D341Med (cell line): ENCODE results near the gene ELFN1.

Source experiments
- DNase-seq: peaks from one replicate; pipeline ENCODE4 v3.0.0; 2012; ENCODE audit warnings: low spot score

Gene ELFN1

DNA sequence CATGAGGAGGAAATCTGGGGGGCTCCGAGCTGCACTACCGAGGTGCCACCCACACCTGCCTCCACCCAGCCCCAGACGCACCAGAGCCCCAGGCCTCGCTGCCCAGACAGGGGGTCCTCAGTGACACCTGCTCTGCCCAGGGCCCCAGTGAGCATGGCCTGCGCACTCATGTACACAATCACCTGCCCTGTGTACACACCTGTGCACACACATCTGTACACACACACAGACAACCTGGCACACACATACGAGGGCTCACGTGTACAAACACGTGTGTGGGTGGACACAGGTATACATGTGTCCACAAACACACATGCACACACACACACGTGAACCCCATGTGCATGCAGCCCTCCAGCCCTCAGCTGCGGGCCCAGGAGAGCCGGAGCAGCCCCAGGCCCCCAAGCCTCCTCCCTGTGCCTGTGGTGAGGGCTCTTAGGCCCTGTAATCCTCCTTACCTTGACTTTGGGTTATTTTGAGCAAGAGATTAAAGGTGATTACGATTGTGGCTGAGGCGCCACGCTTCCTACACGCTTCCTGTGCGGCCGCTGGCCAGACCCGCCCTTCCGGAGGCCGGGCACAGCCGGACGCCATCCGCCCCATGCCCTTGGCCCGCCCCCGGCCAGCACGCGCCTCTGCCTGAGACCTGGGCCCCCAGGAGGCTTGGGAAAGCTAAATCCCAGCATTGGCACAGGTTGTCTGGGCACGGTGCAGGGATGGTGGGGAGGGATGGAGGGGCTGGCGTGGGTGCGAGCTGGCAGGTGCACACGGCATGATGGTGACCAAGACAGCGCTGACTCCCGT is 71.9 kb downstream of the ELFN1 start:
- peak; percentile 93 for DNase-seq

DNA sequence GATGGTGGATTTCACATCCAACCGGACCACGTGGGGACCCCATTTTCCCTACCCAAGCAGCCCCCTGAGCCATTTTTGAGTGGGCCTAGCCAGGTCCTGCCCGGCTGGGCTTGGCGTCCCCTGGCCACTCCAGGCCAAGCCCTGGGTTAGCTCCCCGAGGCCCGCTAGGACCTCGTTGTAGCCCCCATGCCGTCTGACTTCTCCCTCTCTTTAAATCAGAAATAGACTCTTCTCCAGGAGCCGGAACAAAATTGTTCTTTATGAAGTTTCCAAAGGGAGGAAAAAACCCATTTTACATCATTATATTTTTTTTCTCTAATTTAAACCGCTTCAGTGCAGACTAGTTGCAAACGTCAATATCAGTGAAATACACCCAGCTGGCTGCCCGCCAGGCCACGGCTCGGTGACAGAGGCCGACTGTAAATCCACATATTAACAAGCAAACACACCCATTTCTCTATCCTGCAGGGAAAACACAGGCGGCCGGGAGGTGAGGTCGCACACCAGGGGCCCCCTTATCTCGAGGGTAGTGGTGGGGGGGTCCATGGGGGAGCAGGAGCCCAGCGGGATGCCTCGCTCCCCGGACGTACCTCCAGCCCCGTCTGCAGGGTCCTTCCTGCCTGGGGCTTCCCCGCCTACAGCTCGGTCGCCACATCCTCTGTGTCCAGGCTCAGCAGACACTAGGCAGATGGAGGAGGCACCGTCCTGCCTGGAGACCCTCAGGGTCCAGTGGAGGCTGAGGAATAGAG is 72.7 kb downstream of the ELFN1 start:
- peak; percentile 66 for DNase-seq

DNA sequence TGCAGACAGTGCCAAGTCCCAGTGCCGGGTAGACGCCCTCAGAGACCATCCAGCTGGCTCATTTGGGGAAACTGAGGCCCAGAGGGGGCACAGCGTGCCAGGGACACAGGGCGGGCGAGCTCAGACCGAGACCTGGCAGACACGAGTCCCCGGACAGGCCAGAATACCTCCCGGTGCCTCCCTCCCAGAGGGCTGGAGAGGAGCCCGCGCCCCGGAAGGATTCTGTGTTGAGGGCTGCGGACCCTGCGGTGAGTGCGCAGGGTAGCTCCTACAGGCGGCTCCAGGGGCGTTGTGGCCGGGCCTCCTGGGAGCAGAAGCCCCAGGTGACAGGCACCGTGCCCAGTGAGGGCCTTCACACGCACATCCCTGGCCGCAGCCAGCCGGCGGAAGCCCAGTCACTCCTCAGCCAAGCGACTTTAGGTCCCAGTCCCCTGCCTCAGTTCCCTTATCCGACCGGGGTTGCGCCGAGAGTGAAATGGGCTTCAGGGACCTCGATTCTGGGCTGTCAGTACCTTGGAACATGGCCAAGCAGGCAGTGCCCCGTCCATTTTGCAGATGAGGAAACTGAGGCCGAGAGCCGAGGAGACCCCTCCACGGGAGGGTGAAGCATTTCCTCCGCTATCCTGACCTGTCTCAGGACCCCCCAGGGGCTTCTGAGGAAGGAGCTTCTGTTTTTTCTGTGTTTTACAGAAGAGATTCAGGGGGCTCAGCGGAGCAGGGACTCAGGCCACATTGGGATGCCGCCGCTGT is 73.6 kb downstream of the ELFN1 start:
- DNase-seq: no peak

- DNase-seq: no peak
Measured at GRCh38 chr7:1744296-1745017, 74.4 kb downstream of the ELFN1 start.

DNA sequence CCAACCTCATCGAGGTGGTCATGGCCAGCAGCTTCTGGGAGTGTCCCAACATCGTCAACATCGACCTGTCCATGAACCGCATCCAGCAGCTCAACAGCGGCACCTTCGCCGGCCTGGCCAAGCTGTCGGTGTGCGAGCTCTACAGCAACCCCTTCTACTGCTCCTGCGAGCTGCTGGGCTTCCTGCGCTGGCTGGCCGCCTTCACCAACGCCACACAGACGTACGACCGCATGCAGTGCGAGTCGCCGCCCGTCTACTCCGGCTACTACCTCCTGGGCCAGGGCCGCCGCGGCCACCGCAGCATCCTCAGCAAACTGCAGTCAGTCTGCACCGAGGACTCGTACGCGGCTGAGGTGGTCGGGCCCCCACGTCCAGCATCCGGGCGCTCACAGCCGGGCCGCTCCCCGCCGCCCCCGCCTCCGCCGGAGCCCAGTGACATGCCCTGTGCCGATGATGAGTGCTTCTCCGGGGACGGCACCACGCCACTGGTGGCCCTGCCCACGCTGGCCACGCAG is 75.0 kb downstream of the ELFN1 start:
- no peak for DNase-seq

- no peak for DNase-seq
Measured at GRCh38 chr7:1745576-1746490, 75.8 kb downstream of the ELFN1 start.

DNA sequence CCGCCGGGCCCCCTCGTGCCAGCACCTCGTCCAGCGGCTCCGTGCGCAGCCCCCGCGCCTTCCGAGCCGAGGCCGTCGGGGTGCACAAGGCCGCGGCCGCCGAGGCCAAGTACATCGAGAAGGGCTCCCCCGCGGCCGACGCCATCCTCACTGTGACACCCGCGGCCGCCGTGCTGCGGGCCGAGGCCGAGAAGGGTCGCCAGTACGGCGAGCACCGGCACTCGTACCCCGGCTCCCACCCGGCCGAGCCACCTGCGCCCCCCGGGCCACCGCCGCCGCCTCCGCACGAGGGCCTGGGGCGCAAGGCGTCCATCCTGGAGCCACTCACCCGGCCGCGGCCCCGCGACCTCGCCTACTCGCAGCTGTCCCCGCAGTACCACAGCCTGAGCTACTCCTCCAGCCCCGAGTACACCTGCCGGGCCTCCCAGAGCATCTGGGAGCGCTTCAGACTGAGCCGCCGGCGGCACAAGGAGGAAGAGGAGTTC is 76.5 kb downstream of the ELFN1 start:
- DNase-seq: no peak

DNA sequence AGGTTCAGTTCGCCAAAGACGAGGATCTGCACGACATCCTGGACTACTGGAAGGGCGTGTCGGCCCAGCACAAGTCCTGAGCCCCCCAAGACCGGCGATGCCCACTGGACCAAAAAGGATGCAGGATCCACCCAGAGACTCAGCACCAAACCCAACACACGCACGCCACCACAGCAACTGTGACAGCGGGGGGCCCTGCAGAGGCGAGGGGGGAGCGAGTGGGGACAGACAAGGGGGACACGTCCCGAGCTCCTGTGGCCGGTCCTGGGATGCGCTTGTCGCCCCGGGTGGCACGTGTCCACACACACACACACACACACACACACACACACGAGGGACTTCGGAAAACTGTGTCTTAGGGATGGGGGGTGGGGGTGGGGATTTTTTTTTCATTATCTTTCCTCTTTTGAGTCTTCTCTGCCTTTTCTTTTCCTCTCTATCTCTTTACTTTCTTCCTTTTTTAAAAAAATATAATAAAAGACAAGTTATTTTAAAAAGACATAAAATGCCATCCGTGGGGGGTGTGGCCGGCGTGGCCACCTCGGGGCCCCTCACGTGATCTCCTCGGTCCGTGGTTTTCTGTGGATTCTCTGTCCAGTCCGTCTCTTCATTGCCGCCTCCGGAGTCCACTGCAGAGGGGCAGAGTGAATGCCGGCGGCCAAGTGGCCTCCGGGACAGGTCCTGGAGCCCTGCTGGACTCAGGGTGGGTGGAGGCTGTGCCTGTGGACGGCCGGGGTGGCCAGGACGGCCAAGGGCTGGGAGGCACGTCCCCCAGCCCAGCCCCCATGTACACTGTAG is 77.1 kb downstream of the ELFN1 start:
- DNase-seq: no peak

DNA sequence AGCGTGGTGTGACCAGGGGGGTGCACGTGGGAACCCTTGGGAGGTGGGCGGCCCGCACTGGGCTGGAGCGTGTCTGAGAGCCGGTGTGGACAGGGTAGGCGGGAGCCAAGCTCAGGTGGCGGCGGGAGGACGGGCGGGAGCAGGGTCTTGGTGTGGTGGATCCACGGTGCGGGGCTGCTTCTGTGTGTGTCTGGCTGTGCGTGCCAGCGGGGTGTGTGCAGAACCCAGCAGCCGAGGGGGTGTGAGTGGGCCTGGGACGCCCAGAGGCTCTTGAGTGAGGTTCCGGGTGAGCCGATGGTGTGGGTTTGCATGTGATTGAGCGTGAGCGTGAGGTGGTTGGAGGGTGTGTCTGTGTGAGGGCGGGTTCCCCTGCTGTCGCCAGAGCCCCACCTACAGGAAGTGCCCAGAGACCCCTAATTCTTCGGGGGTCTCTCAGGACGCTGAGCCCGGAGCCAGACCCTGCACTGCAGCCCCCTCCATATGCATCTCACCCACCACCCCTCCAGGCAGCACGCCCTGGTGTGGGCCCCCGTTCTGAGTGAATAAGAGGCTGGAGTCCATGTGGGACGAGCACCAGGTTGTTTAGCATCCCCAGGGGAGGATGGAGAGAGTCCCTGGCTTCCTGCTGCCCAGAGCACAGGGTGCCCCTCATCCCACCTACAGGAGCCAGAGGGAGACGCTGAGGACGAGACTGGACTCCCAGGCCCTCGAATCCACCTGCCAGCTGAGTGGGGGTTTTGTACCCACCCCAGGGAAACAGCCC is 78.2 kb downstream of the ELFN1 start:
- no peak for DNase-seq

DNA sequence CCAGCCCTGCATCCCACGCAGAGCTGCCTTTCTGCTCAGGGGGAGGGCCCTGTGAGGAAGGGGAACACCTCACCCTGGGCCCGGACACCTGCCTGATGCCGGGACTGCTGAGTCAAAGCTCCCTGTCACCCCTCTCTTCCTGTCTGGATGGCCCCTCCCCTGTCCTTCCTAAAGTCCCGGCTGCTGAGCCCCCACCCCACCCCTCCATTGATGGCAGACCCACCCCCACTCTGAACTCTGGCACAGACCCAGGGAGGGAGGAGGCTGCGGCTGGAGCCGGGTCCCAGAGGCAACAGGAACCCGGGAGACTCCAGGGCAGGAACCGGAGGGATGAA is 78.7 kb downstream of the ELFN1 start:
- DNase-seq: no peak

- DNase-seq: no peak
Measured at GRCh38 chr7:1749351-1749863, 79.3 kb downstream of the ELFN1 start.

DNA sequence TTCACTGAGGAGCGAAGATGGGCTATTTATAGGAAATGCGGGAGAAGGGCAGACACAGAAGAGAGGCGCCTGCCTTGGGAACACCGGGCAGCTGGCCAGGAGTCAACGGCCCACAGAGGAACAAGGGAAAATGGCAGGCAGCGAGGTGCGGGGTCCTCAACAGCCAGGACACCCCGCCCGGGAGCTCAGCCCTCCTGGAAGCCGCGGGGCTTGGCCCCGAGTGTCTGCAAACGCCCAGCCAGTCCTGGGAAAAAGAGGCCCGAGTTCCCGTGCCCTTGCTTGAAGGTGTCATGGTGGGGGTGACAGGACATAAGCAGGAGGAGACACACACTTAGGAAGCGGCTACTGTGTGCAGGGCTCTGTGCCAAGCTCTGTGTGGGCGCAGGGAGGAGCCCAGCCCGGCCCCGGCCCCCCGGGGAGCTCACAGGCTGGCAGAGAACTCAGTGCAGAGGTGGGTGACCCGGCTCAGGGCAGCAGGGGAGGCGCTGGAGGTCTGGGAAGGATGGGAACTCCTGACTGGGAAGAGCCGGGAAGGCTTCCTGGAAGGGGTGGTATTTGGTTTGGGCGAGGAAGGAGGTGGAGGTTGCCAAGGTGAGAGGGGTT is 79.9 kb downstream of the ELFN1 start:
- no peak for DNase-seq

DNA sequence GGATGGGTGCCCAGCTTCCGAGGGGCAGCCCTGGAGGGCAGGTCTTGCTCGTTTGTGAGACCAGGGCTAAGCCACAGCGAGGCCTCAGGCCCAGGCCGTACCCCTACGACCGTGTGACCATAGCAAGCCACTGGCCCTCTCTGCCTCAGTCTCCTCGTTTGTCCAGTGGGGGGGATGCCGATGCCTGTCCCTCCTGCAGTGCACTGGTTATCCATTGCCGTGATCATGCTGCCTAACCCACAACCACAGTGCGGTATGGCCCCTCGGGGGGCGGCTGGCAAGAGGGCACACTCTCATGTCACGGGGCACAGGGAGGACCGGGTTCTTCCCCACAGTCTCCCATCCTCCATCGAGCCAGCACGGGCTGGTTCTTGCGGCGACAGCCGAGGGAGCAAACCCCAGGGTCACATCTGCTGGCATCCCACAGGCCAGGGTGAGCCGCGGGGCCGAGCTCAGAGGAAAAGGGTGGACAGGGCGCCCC is 80.5 kb downstream of the ELFN1 start:
- DNase-seq: no peak

DNA sequence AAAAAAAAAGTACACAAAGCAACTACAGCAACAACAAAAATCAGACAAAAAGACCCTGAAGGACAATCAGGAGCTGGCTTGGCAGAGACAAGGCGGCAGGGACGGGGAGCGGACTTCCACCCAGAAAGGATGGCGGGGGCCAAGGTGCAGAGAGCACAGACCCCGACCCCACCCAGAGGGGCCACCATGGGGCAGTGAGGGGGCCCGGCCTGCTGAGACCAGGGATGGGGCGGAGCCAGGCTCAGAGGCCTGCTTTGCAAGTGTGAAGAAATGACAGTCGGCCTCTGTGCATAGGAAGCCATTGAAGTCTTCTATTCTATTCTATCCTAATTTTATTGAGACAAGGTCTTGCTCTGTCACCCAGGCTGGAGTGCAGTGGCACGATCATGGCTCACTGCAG is 82.0 kb downstream of the ELFN1 start:
- DNase-seq: no peak

- DNase-seq: no peak
Measured at GRCh38 chr7:1752771-1753563, 82.9 kb downstream of the ELFN1 start.

- no peak for DNase-seq
Measured at GRCh38 chr7:1753564-1753867, 83.4 kb downstream of the ELFN1 start.

DNA sequence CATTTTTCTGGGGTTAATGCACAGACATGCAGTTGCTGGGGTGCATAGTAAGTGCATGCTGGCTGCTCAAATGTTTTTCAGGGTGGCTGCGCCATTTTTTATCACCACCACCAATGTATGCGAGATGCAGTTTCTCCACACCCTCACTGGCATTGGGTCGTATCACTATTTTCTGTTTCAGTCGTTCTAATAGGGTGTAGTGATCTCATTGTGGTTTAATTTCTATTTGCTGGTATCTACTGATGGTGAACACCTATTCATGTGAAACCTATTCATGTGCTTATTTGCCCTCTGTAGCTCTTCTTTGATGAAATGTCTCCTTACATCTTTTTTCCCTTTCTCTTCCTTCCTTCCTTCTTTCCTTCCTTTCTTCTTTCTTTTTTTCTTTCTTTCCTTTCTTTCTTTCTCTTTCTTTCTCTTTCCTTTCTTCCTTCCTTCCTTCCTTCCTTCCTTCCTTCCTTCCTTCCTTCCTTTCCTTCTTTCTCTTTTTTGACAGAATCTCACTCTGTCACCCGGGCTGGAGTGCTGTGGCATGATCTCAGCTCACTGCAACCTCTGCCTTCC is 84.3 kb downstream of the ELFN1 start:
- no peak for DNase-seq
